Measurements from ENCODE around the gene CCRL2.

The CCRL2 gene

GRCh38 chr3:46406788-46407611 is at the start of gene CCRL2, which contains the start of gene CCR5AS:
Gene CCRL2, plus strand, starts transcription at chr3:46407259. Its CDS starts 821 bp downstream, at chr3:46408080.
Gene CCR5AS, minus strand, starts transcription at chr3:46407066.
- DNase-seq = peak; percentile 10

- no peak for DNase-seq
Measured at GRCh38 chr3:46358466-46358865, 48.6 kb upstream of the CCRL2 start.

- peak; percentile 95 for DNase-seq
Measured at GRCh38 chr3:46359733-46360493, 47.1 kb upstream of the CCRL2 start.

- DNase-seq = peak; percentile 56
Measured at GRCh38 chr3:46360907-46361306, 46.2 kb upstream of the CCRL2 start.

GRCh38 chr3:46361408-46362283 is 45.4 kb upstream of the CCRL2 start:
- DNase-seq = no peak

- DNase-seq = no peak
Measured at GRCh38 chr3:46365041-46365440, 42.0 kb upstream of the CCRL2 start.

GRCh38 chr3:46365737-46366524 is 41.1 kb upstream of the CCRL2 start:
- no peak for DNase-seq

- no peak for DNase-seq
Measured at GRCh38 chr3:46367811-46368210, 39.2 kb upstream of the CCRL2 start.

- DNase-seq = no peak
Measured at GRCh38 chr3:46368569-46368968, 38.5 kb upstream of the CCRL2 start.

- DNase-seq = no peak
Measured at GRCh38 chr3:46369151-46369550, 37.9 kb upstream of the CCRL2 start.

GRCh38 chr3:46369675-46370132 is 37.4 kb upstream of the CCRL2 start:
- no peak for DNase-seq

- no peak for DNase-seq
Measured at GRCh38 chr3:46370839-46371518, 36.1 kb upstream of the CCRL2 start, which contains the start of gene CCR5. Gene CCR5, plus strand, starts transcription at chr3:46370946. Its CDS starts 1,957 bp downstream, at chr3:46372903.

- DNase-seq = no peak
Measured at GRCh38 chr3:46371519-46372340, 35.3 kb upstream of the CCRL2 start.

- DNase-seq = peak; percentile 48
Measured at GRCh38 chr3:46372492-46373359, 34.3 kb upstream of the CCRL2 start.

GRCh38 chr3:46374755-46375154 is 32.3 kb upstream of the CCRL2 start:
- DNase-seq = no peak

- no peak for DNase-seq
Measured at GRCh38 chr3:46375218-46375617, 31.8 kb upstream of the CCRL2 start.

- no peak for DNase-seq
Measured at GRCh38 chr3:46375814-46376213, 31.2 kb upstream of the CCRL2 start.

- peak; percentile 85 for DNase-seq
Measured at GRCh38 chr3:46378426-46378942, 28.6 kb upstream of the CCRL2 start.
